Fibroblast of mammary gland (primary cell): Measurements from ENCODE around the gene MCM3AP.

ENCODE experiments used
- DNase-seq: peaks from one replicate; pipeline ENCODE4 v3.0.0-alpha.2; 2010; ENCODE audit warnings: low read depth
- H3K4me3 ChIP-seq: 2 replicates; pipeline ENCODE4 v1.5.1; 2011; ENCODE audit warnings: low read depth, mild to moderate bottlenecking, low read length, moderate library complexity; ENCODE audit not compliant: control insufficient read depth
- TF ChIP-seq, protein P1 (sequence below): conservative IDR thresholded peaks from 2 replicates; pipeline ENCODE4 v1.5.1; 2011; ENCODE audit warnings: low read depth, low read length, inconsistent platforms; ENCODE audit not compliant: control insufficient read depth, insufficient read depth

Gene MCM3AP

DNA sequence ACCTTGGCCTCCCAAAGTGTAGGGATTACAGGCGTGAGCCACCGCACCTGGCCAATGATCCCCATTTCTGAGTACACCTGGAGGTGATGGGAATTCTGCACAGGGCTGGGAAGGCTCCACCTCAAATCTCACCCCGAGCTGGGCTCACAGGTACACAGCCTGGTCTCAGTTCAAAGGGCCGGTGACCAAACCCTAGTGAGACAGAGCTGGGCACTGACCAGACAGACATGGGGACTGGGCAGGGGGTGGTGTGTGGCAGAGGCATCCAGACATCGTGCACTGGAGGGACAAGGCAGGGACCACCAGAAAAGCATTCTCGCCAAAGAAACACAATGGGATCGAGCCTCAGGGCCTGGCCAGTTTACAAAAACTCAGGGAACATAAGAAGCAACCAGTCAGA is 74.0 kb downstream of the MCM3AP start:
- no peak overlapping the region for H3K4me3 ChIP-seq
- TF ChIP-seq, protein P1, sequence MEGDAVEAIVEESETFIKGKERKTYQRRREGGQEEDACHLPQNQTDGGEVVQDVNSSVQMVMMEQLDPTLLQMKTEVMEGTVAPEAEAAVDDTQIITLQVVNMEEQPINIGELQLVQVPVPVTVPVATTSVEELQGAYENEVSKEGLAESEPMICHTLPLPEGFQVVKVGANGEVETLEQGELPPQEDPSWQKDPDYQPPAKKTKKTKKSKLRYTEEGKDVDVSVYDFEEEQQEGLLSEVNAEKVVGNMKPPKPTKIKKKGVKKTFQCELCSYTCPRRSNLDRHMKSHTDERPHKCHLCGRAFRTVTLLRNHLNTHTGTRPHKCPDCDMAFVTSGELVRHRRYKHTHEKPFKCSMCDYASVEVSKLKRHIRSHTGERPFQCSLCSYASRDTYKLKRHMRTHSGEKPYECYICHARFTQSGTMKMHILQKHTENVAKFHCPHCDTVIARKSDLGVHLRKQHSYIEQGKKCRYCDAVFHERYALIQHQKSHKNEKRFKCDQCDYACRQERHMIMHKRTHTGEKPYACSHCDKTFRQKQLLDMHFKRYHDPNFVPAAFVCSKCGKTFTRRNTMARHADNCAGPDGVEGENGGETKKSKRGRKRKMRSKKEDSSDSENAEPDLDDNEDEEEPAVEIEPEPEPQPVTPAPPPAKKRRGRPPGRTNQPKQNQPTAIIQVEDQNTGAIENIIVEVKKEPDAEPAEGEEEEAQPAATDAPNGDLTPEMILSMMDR = no peak
- DNase-seq = no peak

DNA sequence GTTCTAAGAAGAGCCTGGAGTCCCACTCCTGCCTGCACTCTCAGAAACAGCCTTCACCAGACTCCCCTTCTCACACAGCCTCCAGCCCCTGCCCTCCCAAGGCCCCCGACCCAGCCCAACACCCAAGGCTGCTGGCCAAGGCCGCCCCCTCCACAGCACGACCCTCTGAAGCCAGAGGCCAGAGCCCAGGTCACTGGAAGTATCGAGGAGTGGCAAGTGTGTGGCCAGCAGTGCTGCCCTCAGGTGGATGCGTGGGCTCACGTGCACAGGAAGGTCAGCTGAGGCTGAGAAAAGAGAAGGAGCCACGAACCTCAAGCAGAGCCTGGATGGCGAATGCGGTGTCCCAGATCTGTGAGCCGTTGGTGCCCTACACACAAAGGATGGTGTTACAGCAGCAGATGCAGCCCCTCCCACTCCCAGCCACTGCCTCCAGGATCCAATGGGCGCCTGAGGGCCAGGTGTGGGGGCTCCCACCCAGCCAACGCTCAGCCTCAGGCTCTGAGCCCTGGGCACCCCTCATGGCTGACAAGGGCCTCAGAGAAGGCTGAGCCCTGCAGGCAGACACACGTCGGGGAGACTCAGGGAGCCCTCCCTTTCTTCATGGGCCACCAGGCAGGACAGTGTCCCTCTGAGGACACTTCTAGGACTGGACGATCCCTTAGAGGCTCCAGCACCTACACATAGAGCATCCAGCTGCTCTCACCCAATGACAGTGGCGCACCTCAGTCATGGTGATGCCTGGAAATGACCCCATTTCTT is 74.9 kb downstream of the MCM3AP start:
- no peak overlapping the region for H3K4me3 ChIP-seq
- TF ChIP-seq, protein P1 = no peak

DNA sequence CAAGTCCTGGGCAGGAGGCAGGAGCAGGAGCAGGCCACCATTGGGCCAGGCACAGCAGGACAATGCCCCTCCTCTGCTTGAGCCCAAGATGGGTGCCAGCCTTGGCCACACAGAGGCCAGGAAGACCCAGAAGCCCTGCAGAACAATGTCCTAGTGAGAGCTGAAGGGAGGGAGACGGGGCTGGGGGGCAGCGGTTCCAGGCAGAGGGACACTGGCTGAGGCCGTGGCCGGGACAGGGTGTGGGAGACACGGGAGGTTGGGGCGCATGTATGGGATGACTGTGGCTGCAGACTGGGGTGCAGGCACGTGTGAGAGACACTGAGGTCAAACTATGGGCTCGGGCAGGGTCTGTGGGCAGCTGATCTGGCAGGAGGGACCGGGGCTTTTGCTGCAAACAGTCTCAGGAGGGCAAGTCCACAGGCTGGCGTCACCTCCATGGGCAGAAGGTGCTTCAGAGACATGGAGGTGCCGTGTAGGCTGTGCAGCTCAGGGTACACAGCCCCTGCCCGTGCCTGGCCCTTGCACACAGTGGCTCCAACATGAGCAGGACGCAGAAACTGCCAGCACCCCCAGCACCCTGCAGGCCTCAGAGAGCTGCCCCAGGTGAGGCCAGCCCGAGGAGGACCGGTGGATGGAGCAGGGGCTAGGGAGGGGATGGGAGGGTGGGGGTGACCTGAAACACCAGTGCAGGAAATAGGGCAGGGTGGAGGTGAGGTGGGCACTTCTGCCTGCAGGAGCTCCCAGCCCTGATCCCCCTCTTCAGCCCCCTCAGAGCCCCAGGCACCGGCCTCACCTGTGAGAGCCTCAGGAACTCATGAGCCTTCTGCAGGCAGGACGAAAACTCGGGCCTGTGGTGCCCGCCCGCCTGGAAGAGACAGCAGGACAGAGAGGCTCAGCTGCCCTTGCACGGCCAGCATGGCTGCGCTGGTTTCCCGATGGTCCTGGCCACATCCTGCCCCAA is 76.4 kb downstream of the MCM3AP start:
- TF ChIP-seq, protein P1 = no peak
- no peak for DNase-seq
- H3K4me3 ChIP-seq = no peak overlapping the region

More for the DNA sequence above, 74.9 kb downstream of the MCM3AP start:
- no peak for DNase-seq

DNA sequence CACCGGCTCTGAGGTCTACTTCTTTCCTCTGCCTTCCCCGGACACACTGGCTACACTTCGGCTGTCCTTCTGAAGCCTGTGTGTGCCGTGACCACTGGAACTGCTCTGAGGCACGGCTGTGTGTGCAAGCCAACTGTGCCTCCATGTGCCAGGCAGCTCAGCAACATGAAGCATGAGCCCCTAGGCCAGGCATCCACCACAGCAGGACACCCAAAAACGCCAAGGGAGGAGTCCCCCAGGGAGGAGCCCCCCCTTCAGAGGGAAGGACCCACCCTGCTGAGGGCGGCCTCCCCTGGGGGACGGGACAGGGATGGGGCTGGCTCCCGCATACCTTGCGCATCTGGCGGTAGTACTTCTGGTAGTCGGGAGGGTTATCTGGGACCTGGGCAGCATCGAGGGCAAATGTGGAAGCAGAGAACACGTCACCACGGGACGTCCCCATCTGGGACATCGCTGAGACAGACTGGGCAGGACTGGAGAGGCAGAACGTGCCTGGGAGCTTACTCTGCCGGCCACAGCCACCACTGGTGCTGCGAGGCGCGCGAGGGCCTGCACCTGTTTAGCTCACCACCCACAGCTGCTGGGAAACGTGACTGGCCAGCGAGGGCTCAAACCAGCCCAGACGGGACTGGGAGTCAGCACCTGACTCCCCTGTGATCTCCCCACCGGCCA is 77.4 kb downstream of the MCM3AP start:
- no peak for DNase-seq
- H3K4me3 ChIP-seq = no peak overlapping the region
- TF ChIP-seq, protein P1 = no peak

DNA sequence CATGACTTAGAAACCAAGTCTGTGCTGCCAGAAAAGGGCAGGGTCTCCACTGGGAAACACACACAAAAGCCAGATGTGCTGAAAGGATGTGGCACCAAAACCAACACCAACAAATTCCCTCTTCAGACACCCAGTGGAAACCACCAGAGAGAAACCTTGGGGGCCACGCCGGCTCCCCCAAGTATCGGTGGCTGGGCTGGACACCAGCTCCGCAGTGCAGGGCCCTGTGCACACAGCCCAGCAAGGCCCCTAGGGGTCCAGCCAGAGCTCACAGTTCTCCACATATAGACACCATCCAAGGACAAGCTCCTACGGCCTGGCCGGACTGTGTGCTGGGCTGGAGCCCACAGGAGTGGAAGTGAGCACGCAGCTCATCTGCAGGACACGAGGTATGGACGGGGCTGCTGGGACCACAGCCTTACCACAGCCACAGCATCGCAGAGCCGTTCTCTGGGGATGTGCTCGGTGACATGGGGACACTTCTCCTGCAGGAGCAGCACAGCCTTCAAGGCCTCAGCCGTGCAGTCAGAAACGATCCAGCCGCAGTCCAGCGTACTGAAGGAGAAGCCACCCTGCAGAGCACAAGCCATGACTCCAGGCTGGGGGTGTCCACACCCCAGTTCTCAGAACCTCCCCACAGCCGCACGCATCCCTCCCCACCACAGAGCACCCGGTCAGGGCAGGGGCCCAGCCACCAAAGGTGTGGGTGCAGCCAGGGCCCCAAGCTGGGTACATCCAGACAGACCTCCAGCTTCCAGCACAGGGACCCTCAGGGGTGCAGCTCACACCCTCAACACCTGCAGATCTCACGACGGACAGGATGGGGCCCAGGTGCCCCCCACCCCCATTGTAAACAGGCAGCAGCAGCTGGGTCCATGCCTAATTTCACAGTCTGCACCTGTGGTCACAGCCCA is 78.1 kb downstream of the MCM3AP start:
- TF ChIP-seq, protein P1 = no peak
- no peak for DNase-seq
- H3K4me3 ChIP-seq = no peak overlapping the region
